DND-41 (cell line): ENCODE results near the gene EXOC3L4.

ENCODE experiments used
- EZH2 ChIP-seq: IDR thresholded peaks from 3 replicates; pipeline ENCODE4 v1.6.1; 2012; ENCODE audit warnings: borderline replicate concordance, low read depth, mild to moderate bottlenecking, moderate library complexity, low read length, inconsistent platforms; ENCODE audit not compliant: severe bottlenecking
- TF ChIP-seq, protein P1 (sequence below): IDR thresholded peaks from 2 replicates; pipeline ENCODE4 v1.5.1; 2012; ENCODE audit warnings: borderline replicate concordance, low read length, moderate library complexity, mild to moderate bottlenecking; ENCODE audit not compliant: poor library complexity, severe bottlenecking; ENCODE audit errors: extremely low read depth

GRCh38 chr14:103078860-103079587 is 15.5 kb upstream of the EXOC3L4 start:
- TF ChIP-seq, protein P1, sequence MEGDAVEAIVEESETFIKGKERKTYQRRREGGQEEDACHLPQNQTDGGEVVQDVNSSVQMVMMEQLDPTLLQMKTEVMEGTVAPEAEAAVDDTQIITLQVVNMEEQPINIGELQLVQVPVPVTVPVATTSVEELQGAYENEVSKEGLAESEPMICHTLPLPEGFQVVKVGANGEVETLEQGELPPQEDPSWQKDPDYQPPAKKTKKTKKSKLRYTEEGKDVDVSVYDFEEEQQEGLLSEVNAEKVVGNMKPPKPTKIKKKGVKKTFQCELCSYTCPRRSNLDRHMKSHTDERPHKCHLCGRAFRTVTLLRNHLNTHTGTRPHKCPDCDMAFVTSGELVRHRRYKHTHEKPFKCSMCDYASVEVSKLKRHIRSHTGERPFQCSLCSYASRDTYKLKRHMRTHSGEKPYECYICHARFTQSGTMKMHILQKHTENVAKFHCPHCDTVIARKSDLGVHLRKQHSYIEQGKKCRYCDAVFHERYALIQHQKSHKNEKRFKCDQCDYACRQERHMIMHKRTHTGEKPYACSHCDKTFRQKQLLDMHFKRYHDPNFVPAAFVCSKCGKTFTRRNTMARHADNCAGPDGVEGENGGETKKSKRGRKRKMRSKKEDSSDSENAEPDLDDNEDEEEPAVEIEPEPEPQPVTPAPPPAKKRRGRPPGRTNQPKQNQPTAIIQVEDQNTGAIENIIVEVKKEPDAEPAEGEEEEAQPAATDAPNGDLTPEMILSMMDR = no peak
- no peak for TF ChIP-seq EZH2
